H1 (cell line): ENCODE results near the gene CABP4. TPM values are rescaled to one million over a fixed set of nuclear protein-coding genes. Genes with fewer than 3 reads are reported as not detected.

Source experiments
- ATF2 ChIP-seq: IDR thresholded peaks from 2 replicates; pipeline ENCODE4 v1.6.1; 2012; ENCODE audit warnings: low read length, inconsistent platforms
- GTF2F1 ChIP-seq: IDR thresholded peaks from 2 replicates; pipeline ENCODE4 v1.6.1; 2012; ENCODE audit warnings: low read depth, low read length, improper control_type of control experiment, borderline replicate concordance
- JUN ChIP-seq: IDR thresholded peaks from 2 replicates; pipeline ENCODE4 v1.6.1; 2011; ENCODE audit warnings: low read depth, mild to moderate bottlenecking, improper control_type of control experiment, low read length
- RFX5 ChIP-seq: IDR thresholded peaks from 2 replicates; pipeline ENCODE4 v1.6.1; 2011; ENCODE audit warnings: low read depth, low read length, improper control_type of control experiment, borderline replicate concordance
- SUZ12 ChIP-seq: fragments of 200-600 bp; sonication (generic); IDR thresholded peaks from 2 replicates; pipeline ENCODE4 v1.6.1; 2012; ENCODE audit warnings: mild to moderate bottlenecking, inconsistent platforms, low read length, moderate library complexity, mixed read lengths
- polyA plus RNA-seq, 7 experiments: library from polyadenylated mRNA; depleted of rRNA in 3 of 7; stranded (reverse) in 5 of 7; unstranded in 2 of 7; fragments of >200 nt in 5 of 7; fragments of 200-250 nt in 2 of 7; gene quantifications; 1 replicate in 5 of 7; 2 replicates in 1 of 7; 4 replicates in 1 of 7; pipeline versions ENCODE4 v1.2.1 to v1.2.3, GENCODE V29; 2011 to 2013; ENCODE audit warnings: missing spikeins in 2 of 7, mixed read lengths in 2 of 7
- total RNA-seq: library from RNA; stranded (reverse); fragmentation: NEBNext Ultra II Directional; extraction: Animal tissue kit (Norgen Biotek cat#: 25700); gene quantifications from 2 replicates; pipeline ENCODE4 v1.2.1, GENCODE V29; 2021
- TF ChIP-seq, protein P1 (sequence below): fragments of 300-600 bp; sonication (generic); IDR thresholded peaks from 2 replicates; pipeline ENCODE4 v1.7.1; 2012; ENCODE audit warnings: low read length, moderate library complexity, mild to moderate bottlenecking, inconsistent platforms; ENCODE audit not compliant: insufficient replicate concordance
- TF ChIP-seq, protein P2 (sequence below), 3 experiments: IDR thresholded peaks; 1 replicate in 2 of 3; 2 replicates in 1 of 3; pipeline versions ENCODE4 v1.5.1 to v1.6.1; 2011; ENCODE audit warnings: low read length in 3 of 3, mild to moderate bottlenecking in 3 of 3, inconsistent platforms in 2 of 3, low read depth in 1 of 3, moderate library complexity in 1 of 3; ENCODE audit not compliant: insufficient read depth in 1 of 3; ENCODE audit errors: control extremely low read depth in 1 of 3

The CABP4 gene
- total and polyA plus RNA-seq, 2 of the 8 experiments (the other 6 are each of a cell fraction or from before 2014, with no cell fraction given), result not detected

DNA sequence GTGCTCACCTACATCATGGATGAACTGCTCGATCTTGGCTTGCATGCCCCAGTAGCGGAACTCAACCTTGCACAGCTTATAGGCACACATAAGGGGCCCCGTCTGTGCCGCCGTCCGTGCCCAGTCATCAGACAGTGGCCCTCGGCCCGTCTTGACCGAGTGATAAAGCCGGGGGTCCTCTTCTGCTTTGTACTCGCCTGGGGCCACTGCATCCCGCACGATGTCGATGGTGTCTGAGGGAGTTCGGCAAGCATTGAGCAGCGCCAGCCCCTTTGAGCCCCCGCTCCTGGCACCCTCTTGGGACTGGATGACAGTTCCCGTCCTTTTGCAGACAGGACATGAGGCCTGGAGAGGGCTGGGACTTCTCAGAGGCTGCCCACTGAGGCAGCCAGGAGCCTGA, 46.7 kb downstream of the CABP4 start (continued):
- TF ChIP-seq, protein P1, sequence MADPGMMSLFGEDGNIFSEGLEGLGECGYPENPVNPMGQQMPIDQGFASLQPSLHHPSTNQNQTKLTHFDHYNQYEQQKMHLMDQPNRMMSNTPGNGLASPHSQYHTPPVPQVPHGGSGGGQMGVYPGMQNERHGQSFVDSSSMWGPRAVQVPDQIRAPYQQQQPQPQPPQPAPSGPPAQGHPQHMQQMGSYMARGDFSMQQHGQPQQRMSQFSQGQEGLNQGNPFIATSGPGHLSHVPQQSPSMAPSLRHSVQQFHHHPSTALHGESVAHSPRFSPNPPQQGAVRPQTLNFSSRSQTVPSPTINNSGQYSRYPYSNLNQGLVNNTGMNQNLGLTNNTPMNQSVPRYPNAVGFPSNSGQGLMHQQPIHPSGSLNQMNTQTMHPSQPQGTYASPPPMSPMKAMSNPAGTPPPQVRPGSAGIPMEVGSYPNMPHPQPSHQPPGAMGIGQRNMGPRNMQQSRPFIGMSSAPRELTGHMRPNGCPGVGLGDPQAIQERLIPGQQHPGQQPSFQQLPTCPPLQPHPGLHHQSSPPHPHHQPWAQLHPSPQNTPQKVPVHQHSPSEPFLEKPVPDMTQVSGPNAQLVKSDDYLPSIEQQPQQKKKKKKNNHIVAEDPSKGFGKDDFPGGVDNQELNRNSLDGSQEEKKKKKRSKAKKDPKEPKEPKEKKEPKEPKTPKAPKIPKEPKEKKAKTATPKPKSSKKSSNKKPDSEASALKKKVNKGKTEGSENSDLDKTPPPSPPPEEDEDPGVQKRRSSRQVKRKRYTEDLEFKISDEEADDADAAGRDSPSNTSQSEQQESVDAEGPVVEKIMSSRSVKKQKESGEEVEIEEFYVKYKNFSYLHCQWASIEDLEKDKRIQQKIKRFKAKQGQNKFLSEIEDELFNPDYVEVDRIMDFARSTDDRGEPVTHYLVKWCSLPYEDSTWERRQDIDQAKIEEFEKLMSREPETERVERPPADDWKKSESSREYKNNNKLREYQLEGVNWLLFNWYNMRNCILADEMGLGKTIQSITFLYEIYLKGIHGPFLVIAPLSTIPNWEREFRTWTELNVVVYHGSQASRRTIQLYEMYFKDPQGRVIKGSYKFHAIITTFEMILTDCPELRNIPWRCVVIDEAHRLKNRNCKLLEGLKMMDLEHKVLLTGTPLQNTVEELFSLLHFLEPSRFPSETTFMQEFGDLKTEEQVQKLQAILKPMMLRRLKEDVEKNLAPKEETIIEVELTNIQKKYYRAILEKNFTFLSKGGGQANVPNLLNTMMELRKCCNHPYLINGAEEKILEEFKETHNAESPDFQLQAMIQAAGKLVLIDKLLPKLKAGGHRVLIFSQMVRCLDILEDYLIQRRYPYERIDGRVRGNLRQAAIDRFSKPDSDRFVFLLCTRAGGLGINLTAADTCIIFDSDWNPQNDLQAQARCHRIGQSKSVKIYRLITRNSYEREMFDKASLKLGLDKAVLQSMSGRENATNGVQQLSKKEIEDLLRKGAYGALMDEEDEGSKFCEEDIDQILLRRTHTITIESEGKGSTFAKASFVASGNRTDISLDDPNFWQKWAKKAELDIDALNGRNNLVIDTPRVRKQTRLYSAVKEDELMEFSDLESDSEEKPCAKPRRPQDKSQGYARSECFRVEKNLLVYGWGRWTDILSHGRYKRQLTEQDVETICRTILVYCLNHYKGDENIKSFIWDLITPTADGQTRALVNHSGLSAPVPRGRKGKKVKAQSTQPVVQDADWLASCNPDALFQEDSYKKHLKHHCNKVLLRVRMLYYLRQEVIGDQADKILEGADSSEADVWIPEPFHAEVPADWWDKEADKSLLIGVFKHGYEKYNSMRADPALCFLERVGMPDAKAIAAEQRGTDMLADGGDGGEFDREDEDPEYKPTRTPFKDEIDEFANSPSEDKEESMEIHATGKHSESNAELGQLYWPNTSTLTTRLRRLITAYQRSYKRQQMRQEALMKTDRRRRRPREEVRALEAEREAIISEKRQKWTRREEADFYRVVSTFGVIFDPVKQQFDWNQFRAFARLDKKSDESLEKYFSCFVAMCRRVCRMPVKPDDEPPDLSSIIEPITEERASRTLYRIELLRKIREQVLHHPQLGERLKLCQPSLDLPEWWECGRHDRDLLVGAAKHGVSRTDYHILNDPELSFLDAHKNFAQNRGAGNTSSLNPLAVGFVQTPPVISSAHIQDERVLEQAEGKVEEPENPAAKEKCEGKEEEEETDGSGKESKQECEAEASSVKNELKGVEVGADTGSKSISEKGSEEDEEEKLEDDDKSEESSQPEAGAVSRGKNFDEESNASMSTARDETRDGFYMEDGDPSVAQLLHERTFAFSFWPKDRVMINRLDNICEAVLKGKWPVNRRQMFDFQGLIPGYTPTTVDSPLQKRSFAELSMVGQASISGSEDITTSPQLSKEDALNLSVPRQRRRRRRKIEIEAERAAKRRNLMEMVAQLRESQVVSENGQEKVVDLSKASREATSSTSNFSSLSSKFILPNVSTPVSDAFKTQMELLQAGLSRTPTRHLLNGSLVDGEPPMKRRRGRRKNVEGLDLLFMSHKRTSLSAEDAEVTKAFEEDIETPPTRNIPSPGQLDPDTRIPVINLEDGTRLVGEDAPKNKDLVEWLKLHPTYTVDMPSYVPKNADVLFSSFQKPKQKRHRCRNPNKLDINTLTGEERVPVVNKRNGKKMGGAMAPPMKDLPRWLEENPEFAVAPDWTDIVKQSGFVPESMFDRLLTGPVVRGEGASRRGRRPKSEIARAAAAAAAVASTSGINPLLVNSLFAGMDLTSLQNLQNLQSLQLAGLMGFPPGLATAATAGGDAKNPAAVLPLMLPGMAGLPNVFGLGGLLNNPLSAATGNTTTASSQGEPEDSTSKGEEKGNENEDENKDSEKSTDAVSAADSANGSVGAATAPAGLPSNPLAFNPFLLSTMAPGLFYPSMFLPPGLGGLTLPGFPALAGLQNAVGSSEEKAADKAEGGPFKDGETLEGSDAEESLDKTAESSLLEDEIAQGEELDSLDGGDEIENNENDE, result no peak
- TF ChIP-seq RFX5 (no peak), GTF2F1 (no peak), JUN (no peak), SUZ12 (no peak), ATF2 (no peak)
- TF ChIP-seq, protein P2, sequence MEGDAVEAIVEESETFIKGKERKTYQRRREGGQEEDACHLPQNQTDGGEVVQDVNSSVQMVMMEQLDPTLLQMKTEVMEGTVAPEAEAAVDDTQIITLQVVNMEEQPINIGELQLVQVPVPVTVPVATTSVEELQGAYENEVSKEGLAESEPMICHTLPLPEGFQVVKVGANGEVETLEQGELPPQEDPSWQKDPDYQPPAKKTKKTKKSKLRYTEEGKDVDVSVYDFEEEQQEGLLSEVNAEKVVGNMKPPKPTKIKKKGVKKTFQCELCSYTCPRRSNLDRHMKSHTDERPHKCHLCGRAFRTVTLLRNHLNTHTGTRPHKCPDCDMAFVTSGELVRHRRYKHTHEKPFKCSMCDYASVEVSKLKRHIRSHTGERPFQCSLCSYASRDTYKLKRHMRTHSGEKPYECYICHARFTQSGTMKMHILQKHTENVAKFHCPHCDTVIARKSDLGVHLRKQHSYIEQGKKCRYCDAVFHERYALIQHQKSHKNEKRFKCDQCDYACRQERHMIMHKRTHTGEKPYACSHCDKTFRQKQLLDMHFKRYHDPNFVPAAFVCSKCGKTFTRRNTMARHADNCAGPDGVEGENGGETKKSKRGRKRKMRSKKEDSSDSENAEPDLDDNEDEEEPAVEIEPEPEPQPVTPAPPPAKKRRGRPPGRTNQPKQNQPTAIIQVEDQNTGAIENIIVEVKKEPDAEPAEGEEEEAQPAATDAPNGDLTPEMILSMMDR (IDR thresholded peaks at IDR 0.05; ENCODE audit: control extremely low read depth in 1 of 3, insufficient read depth in 1 of 3, low read depth in 1 of 3, low read length in 3 of 3), result no peak
